Left ventricle myocardium inferior (tissue), 1 donor: ENCODE data around the gene KCP. TPM values are rescaled to one million over a fixed set of nuclear protein-coding genes. Genes with fewer than 3 reads are reported as not detected.

Experiments
- DNase-seq: peaks from one replicate; pipeline ENCODE4 v3.0.0-alpha.2; 2020
- H3K27ac ChIP-seq: fragments of 200-600 bp; replicated peaks from 2 replicates; pipeline ENCODE4 v1.8.0; 2021
- H3K27me3 ChIP-seq: fragments of 200-600 bp; 2 replicates; pipeline ENCODE4 v1.8.0; 2021; ENCODE audit warnings: low read depth
- H3K36me3 ChIP-seq: fragments of 200-600 bp; 2 replicates; pipeline ENCODE4 v1.8.0; 2021
- H3K4me1 ChIP-seq: fragments of 200-600 bp; 2 replicates; pipeline ENCODE4 v1.8.0; 2021
- H3K4me3 ChIP-seq: fragments of 200-600 bp; 2 replicates; pipeline ENCODE4 v1.8.0; 2021; ENCODE audit warnings: mild to moderate bottlenecking, moderate library complexity
- H3K9me3 ChIP-seq: fragments of 200-600 bp; replicated peaks from 2 replicates; pipeline ENCODE4 v1.8.0; 2021
- intact Hi-C: fragments of 100-400 bp; cut with micrococcal nuclease; formaldehyde crosslinking; loops from one replicate; pipeline ENCODE4 v1.11.0; 2022
- total RNA-seq: library from RNA; stranded (reverse); fragmentation: NEBNext Ultra II Directional; extraction: Animal tissue kit (Norgen Biotek cat#: 25700); gene quantifications from one replicate; pipeline ENCODE4 v1.2.1, GENCODE V29; 2021
- TF ChIP-seq, protein P1 (sequence below): fragments of 200-600 bp; IDR thresholded peaks from 2 replicates; pipeline ENCODE4 v1.8.0; 2021; ENCODE audit warnings: antibody characterized with exemption, mild to moderate bottlenecking, borderline replicate concordance
- donor health status: DM: no; HTN: yes; CAD: no; lungs with severe emphysema.

Gene KCP
- total RNA-seq, 1 donor from 2014 or later: 0.19 TPM

GRCh38 chr7:128886391-128887168, 23.9 kb downstream of the KCP start:
- intact Hi-C loops: no loop called here
- Histone ChIP-seq H3K9me3 (no peaks in the 10 kb centered on the region), H3K4me3 (no peak overlapping the region), H3K27ac (no peak overlapping the region), H3K36me3 (no peaks in the 10 kb centered on the region), H3K4me1 (peaks cover 11% of the 10 kb centered on the region), H3K27me3 (peaks cover 52% of the 10 kb centered on the region)
- no peak for DNase-seq
- TF ChIP-seq, protein P1, sequence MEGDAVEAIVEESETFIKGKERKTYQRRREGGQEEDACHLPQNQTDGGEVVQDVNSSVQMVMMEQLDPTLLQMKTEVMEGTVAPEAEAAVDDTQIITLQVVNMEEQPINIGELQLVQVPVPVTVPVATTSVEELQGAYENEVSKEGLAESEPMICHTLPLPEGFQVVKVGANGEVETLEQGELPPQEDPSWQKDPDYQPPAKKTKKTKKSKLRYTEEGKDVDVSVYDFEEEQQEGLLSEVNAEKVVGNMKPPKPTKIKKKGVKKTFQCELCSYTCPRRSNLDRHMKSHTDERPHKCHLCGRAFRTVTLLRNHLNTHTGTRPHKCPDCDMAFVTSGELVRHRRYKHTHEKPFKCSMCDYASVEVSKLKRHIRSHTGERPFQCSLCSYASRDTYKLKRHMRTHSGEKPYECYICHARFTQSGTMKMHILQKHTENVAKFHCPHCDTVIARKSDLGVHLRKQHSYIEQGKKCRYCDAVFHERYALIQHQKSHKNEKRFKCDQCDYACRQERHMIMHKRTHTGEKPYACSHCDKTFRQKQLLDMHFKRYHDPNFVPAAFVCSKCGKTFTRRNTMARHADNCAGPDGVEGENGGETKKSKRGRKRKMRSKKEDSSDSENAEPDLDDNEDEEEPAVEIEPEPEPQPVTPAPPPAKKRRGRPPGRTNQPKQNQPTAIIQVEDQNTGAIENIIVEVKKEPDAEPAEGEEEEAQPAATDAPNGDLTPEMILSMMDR: no peak

GRCh38 chr7:128885370-128886187, 24.9 kb downstream of the KCP start:
- Histone ChIP-seq H3K27ac (no peak overlapping the region), H3K4me3 (no peak overlapping the region), H3K27me3 (peaks cover 42% of the 10 kb centered on the region), H3K4me1 (peaks cover 3% of the 10 kb centered on the region), H3K36me3 (no peaks in the 10 kb centered on the region), H3K9me3 (no peaks in the 10 kb centered on the region)
- intact Hi-C loops: no loop called here
- TF ChIP-seq, protein P1: no peak
- DNase-seq: no peak

GRCh38 chr7:128884561-128885369, 25.7 kb downstream of the KCP start:
- Histone ChIP-seq H3K36me3 (no peaks in the 10 kb centered on the region), H3K9me3 (no peaks in the 10 kb centered on the region), H3K4me3 (no peak overlapping the region), H3K27me3 (peaks cover 34% of the 10 kb centered on the region), H3K27ac (no peak overlapping the region), H3K4me1 (peaks cover 3% of the 10 kb centered on the region)
- peak; percentile 8 for DNase-seq
- intact Hi-C loops: no loop called here
- TF ChIP-seq, protein P1: no peak

DNA sequence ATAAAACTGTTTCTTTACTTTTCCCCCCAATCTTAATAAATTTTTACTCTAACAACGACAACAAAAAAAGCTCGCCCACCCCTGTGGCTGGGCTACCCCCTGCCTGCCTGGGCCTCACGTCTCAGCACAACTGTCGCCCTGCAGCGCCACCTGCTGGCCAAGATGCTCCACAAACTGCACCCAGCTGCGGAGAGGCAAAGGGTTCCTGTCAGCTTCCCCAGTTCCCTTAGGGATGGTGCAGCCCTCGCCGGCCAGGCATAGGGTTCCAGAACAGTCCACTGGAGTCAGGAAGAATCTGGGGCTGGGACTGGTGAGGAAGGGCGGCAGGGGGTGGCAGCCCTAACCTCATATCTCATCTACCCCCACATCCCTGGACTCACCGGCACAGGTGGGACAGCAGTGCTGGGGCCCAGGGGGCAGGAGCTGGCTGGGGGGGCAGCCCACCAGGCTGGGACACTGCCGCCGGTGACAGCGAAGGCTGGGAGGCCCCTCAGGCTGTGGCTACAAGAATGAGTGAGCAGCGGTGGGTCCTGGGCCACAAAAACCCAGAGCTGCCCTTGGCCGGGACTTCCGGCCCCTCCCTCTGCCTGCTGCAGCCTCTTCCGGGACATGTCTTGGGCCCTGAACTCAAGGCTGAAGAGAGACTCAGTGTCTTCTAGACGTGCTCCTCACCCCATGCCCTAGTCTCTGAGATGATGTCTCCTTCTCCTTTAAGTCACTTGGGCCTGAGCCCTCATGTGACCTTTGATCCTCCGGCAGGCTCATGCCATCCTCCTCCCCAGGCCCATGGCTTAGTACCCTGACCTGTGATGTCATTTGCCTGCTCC, 26.7 kb downstream of the KCP start:
- TF ChIP-seq, protein P1: peak; percentile 95
- Histone ChIP-seq H3K4me3 (peak overlapping the region; percentile 29), H3K36me3 (no peaks in the 10 kb centered on the region), H3K27me3 (peaks cover 31% of the 10 kb centered on the region), H3K4me1 (peaks cover 3% of the 10 kb centered on the region), H3K9me3 (no peaks in the 10 kb centered on the region), H3K27ac (no peak overlapping the region)
- intact Hi-C loops: no loop called here
- DNase-seq: peak; percentile 81
